Measurements from ENCODE around the gene SERPINB6. TPM values are rescaled to one million over a fixed set of nuclear protein-coding genes. Genes with fewer than 3 reads are reported as not detected.
"Not testable (repeated sequence)": the region's sequence is repeated elsewhere in the genome, so short reads cannot be mapped to it uniquely, and the experiment has no call there.

Gene SERPINB6
- polyA plus RNA-seq, 1 donor (not counting 4 experiments of a cell fraction or from before 2014, with no cell fraction given): 66.4 TPM

DNA sequence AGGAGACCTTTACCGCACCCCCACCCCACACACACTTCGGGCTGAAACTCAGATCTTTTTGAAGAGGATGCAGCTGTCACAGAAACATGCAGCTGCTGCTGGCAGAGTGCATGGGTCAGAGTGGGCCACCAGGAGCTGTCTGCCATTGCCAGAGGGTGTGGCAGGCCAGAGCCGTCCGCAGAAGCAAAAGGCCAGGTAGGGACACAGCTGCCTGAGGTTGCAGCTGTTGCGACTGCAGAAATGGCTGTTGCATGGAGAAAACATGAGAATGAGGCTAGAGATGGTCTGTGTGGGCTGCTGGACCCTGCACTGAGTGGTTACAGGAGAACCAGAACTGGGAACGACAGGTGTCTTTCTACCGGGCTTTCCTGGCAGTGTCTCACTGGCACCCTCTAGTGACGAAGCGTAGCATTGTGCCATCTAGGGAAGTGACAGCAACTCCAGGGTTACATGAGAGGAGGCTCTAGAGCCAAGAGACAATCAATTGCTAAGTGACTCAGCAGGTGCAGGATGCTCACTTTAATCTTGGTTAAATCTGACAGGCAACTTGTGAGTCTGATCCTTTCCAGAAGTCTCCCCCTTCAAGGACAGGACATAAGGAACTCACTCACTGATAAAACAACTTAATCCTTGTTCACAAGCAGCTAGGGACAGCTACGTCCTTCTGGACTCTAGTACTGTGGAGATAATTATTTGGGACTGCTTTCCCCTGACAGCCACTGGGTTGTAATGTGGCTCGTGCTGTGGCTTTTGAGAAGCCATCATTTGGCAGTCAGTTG lies 39.2 kb downstream of the SERPINB6 start:
- TF ChIP-seq, protein P1, sequence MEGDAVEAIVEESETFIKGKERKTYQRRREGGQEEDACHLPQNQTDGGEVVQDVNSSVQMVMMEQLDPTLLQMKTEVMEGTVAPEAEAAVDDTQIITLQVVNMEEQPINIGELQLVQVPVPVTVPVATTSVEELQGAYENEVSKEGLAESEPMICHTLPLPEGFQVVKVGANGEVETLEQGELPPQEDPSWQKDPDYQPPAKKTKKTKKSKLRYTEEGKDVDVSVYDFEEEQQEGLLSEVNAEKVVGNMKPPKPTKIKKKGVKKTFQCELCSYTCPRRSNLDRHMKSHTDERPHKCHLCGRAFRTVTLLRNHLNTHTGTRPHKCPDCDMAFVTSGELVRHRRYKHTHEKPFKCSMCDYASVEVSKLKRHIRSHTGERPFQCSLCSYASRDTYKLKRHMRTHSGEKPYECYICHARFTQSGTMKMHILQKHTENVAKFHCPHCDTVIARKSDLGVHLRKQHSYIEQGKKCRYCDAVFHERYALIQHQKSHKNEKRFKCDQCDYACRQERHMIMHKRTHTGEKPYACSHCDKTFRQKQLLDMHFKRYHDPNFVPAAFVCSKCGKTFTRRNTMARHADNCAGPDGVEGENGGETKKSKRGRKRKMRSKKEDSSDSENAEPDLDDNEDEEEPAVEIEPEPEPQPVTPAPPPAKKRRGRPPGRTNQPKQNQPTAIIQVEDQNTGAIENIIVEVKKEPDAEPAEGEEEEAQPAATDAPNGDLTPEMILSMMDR (optimal IDR thresholded peaks at IDR 0.05 in 1 of 3, IDR thresholded peaks at IDR 0.05 in 1 of 3, conservative IDR thresholded peaks at IDR 0.05 in 1 of 3; ENCODE audit: extremely low read depth in 1 of 3, insufficient read depth in 2 of 3, low read length in 3 of 3): peak; percentile 95 to 99 (median 98)
- TF ChIP-seq EZH2 (IDR thresholded peaks at IDR 0.05; ENCODE audit: low read length): no peak
- Histone ChIP-seq H3K9ac (ENCODE audit: control insufficient read depth, extremely low read depth, insufficient read depth, low read length) (no peak overlapping the region), H3K27ac (ENCODE audit: control insufficient read depth, insufficient read depth, low read length) (no peak overlapping the region), H3K27me3 (ENCODE audit: control insufficient read depth, extremely low read depth, insufficient read depth, low read length) (no peaks in the 10 kb centered on the region), H3K4me3 (ENCODE audit: control insufficient read depth in 2 of 3, extremely low read depth in 1 of 3, insufficient read depth in 2 of 3, low read depth in 1 of 3, low read length in 3 of 3) (no peak overlapping the region), H3K79me2 (ENCODE audit: control insufficient read depth, insufficient read depth, low read length) (no peaks in the 10 kb centered on the region), H4K20me1 (ENCODE audit: control insufficient read depth, extremely low read depth, insufficient read depth, low read length) (no peaks in the 10 kb centered on the region), H3K4me1 (ENCODE audit: control insufficient read depth, extremely low read depth, insufficient read depth, low read length) (no peaks in the 10 kb centered on the region), H2AFZ (ENCODE audit: control insufficient read depth, low read length) (no peak overlapping the region), H3K4me2 (ENCODE audit: control insufficient read depth, extremely low read depth, insufficient read depth, low read depth, low read length) (peak overlapping the region; percentile 7), H3K9me1 (ENCODE audit: control insufficient read depth, extremely low read depth, insufficient read depth, low read length) (no peaks in the 10 kb centered on the region), H3K9me3 (ENCODE audit: control insufficient read depth, low read depth, low read length) (no peaks in the 10 kb centered on the region), H3K36me3 (ENCODE audit: control insufficient read depth in 2 of 2, extremely low read depth in 1 of 2, insufficient read depth in 2 of 2, low read length in 2 of 2) (no peaks in the 10 kb centered on the region)
- dilution Hi-C loops (cut with MboI; ENCODE audit: extremely low pct_ligation_motif_present, low sequenced_read_pairs): no loop called here
- peak; percentile 71 for FAIRE-seq
- DNase-seq (ENCODE audit: low read depth, low spot score): peak; percentile 44

DNA sequence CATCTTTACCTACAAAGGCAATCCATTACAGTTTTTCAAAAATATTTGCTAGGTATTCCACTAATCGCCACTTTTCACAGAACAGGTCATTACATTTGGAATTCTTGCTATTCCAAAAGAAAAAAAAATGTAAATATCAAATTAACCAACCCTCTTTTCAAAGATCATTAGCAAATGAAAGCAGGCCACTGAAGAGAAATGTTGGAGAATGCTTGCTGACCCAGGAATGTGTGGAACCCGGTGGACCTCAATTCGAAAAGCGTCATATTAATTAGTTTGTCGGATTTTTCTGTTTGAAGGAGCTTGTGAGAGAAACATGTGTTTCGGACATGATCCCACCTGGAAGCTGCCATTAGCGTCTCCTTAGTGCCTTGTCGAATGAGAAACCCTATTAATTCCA lies 40.3 kb downstream of the SERPINB6 start:
- DNase-seq (ENCODE audit: low read depth, low spot score) (no peak), FAIRE-seq (no peak)
- Histone ChIP-seq H3K4me3 (ENCODE audit: control insufficient read depth in 2 of 3, extremely low read depth in 1 of 3, insufficient read depth in 2 of 3, low read depth in 1 of 3, low read length in 3 of 3) (no peak overlapping the region), H3K9me3 (ENCODE audit: control insufficient read depth, low read depth, low read length) (no peaks in the 10 kb centered on the region), H3K79me2 (ENCODE audit: control insufficient read depth, insufficient read depth, low read length) (no peaks in the 10 kb centered on the region), H3K9me1 (ENCODE audit: control insufficient read depth, extremely low read depth, insufficient read depth, low read length) (no peaks in the 10 kb centered on the region), H2AFZ (ENCODE audit: control insufficient read depth, low read length) (no peak overlapping the region), H3K27me3 (ENCODE audit: control insufficient read depth, extremely low read depth, insufficient read depth, low read length) (no peaks in the 10 kb centered on the region), H3K4me1 (ENCODE audit: control insufficient read depth, extremely low read depth, insufficient read depth, low read length) (no peaks in the 10 kb centered on the region), H3K9ac (ENCODE audit: control insufficient read depth, extremely low read depth, insufficient read depth, low read length) (no peak overlapping the region), H3K4me2 (ENCODE audit: control insufficient read depth, extremely low read depth, insufficient read depth, low read depth, low read length) (no peak overlapping the region), H4K20me1 (ENCODE audit: control insufficient read depth, extremely low read depth, insufficient read depth, low read length) (no peaks in the 10 kb centered on the region), H3K27ac (ENCODE audit: control insufficient read depth, insufficient read depth, low read length) (no peak overlapping the region), H3K36me3 (ENCODE audit: control insufficient read depth in 2 of 2, extremely low read depth in 1 of 2, insufficient read depth in 2 of 2, low read length in 2 of 2) (no peaks in the 10 kb centered on the region)
- no peak for TF ChIP-seq EZH2 (IDR thresholded peaks at IDR 0.05; ENCODE audit: low read length)
- TF ChIP-seq, protein P1 (optimal IDR thresholded peaks at IDR 0.05 in 1 of 3, IDR thresholded peaks at IDR 0.05 in 1 of 3, conservative IDR thresholded peaks at IDR 0.05 in 1 of 3; ENCODE audit: extremely low read depth in 1 of 3, insufficient read depth in 2 of 3, low read length in 3 of 3): no peak
- dilution Hi-C loops (cut with MboI; ENCODE audit: extremely low pct_ligation_motif_present, low sequenced_read_pairs): no loop called here

DNA sequence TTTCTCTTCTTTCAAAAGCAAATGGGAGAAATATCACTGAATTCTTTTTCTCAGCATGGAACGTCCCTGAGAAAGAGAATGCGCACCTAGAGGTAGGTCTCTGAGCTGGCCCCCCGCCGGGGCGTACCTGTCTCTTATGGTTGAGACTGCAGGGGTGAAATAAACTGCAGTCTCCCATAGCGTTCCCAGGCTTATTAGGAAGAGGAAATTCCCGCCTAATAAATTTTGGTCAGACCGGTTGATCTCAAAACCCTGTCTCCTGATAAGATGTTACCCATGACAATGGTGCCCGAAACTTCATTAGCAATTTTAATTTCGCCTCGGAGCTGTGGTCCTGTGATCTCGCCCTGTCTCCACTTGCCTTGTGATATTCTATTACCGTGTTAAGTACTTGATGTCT lies 43.4 kb downstream of the SERPINB6 start:
- H3K4me1 ChIP-seq (ENCODE audit: control insufficient read depth, extremely low read depth, insufficient read depth, low read length); H3K4me3 ChIP-seq (ENCODE audit: control insufficient read depth in 2 of 3, extremely low read depth in 1 of 3, insufficient read depth in 2 of 3, low read depth in 1 of 3, low read length in 3 of 3); H3K79me2 ChIP-seq (ENCODE audit: control insufficient read depth, insufficient read depth, low read length); H3K36me3 ChIP-seq (ENCODE audit: control insufficient read depth in 2 of 2, extremely low read depth in 1 of 2, insufficient read depth in 2 of 2, low read length in 2 of 2); dilution Hi-C loops (cut with MboI; ENCODE audit: extremely low pct_ligation_motif_present, low sequenced_read_pairs); H3K9me3 ChIP-seq (ENCODE audit: control insufficient read depth, low read depth, low read length); H3K9me1 ChIP-seq (ENCODE audit: control insufficient read depth, extremely low read depth, insufficient read depth, low read length); H3K9ac ChIP-seq (ENCODE audit: control insufficient read depth, extremely low read depth, insufficient read depth, low read length); H3K4me2 ChIP-seq (ENCODE audit: control insufficient read depth, extremely low read depth, insufficient read depth, low read depth, low read length); H3K27ac ChIP-seq (ENCODE audit: control insufficient read depth, insufficient read depth, low read length); H3K27me3 ChIP-seq (ENCODE audit: control insufficient read depth, extremely low read depth, insufficient read depth, low read length); H4K20me1 ChIP-seq (ENCODE audit: control insufficient read depth, extremely low read depth, insufficient read depth, low read length); FAIRE-seq; DNase-seq (ENCODE audit: low read depth, low spot score); H2AFZ ChIP-seq (ENCODE audit: control insufficient read depth, low read length): not testable (repeated sequence)
